Measurements from ENCODE around the gene ZDHHC8. TPM values are rescaled to one million over a fixed set of nuclear protein-coding genes. Genes with fewer than 3 reads are reported as not detected.
A peak's percentile ranks its signal among the peaks of the same experiment; 100 is the strongest.

Gene ZDHHC8
- total and polyA plus RNA-seq, 8 donors = 20.0 to 51.8 (median 27.8) TPM

- peaks cover 13 to 89% (median 57%) of the 10 kb centered on the region in 3 donors for H3K36me3 ChIP-seq
- TF ChIP-seq CTCF (IDR thresholded peaks at IDR 0.05) = no peak
- H3K4me1 ChIP-seq = no peaks in the 10 kb centered on the region
- FAIRE-seq (no peak), ATAC-seq (no peak), DNase-seq (no peak)
- WGBS, 2 donors = 91 to 94% methylated on average over 11 of the region's 11 CpGs
- no peak overlapping the region for H3K4me3 ChIP-seq
- no peaks in the 10 kb centered on the region for H3K27me3 ChIP-seq
- H3K27ac ChIP-seq = no peak overlapping the region
- no peaks in the 10 kb centered on the region for H3K9me3 ChIP-seq
- intact Hi-C loops (cut with DNase I) = no loop called here
Observed at GRCh38 chr22:20092477-20092854, 39.1 kb upstream of the ZDHHC8 start.

DNA sequence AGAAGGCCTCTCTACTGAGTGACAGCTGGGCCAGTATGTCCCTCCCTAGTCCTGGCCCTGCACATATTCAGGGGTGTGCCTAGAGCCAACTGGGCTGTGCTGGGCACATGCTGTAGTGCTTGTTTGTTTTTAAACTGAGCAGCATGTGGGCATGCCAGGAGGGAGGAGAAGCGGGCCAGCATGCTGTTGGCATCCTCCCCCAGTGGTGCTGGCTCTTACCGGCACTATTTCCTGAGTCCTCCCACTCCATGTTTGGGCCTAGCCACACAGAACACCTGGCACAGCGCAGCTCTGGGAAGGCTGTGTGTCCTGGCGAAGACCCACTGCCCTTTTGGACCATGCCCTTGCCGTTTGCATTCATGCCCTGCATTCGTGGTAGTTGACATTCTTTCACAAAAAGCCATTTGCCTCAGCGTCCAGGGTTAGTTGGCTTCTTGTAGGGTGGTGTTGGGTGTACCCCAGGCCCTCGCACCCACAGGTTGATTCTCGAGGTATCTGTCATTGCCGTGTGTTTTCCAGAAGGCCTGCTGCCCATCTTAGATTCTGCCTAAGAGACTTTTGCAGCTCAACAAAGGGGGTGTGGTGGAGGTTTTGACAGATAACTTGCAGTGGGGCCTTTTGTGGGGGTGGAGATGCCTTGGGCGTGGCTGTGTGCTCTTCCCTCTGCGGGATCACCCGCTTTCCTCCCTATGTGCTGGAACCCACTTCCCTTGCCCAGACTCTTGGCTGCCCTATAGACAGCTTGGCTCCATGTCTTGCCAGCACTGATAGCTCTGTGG is 38.0 kb upstream of the ZDHHC8 start:
- intact Hi-C loops (cut with DNase I) = no loop called here
- 87 to 90% methylated on average over 13 of the region's 13 CpGs for WGBS, 2 donors
- peaks cover 9 to 78% (median 54%) of the 10 kb centered on the region in 3 donors for H3K36me3 ChIP-seq
- H3K4me3 ChIP-seq = no peak overlapping the region
- TF ChIP-seq CTCF (IDR thresholded peaks at IDR 0.05) = no peak
- H3K4me1 ChIP-seq = no peaks in the 10 kb centered on the region
- FAIRE-seq = no peak
- ATAC-seq = peak in 3 of 4 donors; percentile 26 to 75 (median 38)
- H3K9me3 ChIP-seq = no peaks in the 10 kb centered on the region
- peak in 2 of 6 donors; percentile 70 to 83 for DNase-seq
- H3K27me3 ChIP-seq = no peaks in the 10 kb centered on the region
- H3K27ac ChIP-seq = no peak overlapping the region

GRCh38 chr22:20094197-20094807 is 37.3 kb upstream of the ZDHHC8 start:
- H3K27ac ChIP-seq = no peak overlapping the region
- intact Hi-C loops (cut with DNase I) = no loop called here

DNA sequence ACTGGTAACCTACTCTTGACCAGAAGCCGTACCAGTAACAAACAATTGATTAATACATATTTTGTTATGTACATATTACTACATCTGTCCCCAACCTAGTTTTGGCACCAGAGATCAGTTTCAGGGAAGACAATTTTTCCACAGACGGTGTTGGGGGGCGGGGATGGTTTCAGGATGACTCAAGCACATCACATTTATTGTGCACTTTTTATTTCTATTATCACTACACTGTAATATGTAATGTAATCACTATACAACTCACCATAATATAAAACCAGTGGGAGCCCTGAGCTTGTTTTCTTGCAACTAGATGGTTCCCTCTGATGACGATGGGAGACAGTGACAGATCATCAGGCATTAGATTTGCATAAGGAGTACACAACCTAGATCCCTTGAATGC is 36.1 kb upstream of the ZDHHC8 start:
- ATAC-seq (no peak), DNase-seq (no peak), FAIRE-seq (no peak)
- Histone ChIP-seq H3K27ac (no peak overlapping the region), H3K36me3 (peaks cover 4 to 63% (median 42%) of the 10 kb centered on the region in 3 donors), H3K27me3 (no peaks in the 10 kb centered on the region), H3K4me3 (no peak overlapping the region), H3K9me3 (no peaks in the 10 kb centered on the region), H3K4me1 (no peaks in the 10 kb centered on the region)
- WGBS, 2 donors = 96 to 97% methylated on average over 4 of the region's 4 CpGs
- no peak for TF ChIP-seq CTCF (IDR thresholded peaks at IDR 0.05)
- intact Hi-C loops (cut with DNase I) = no loop called here

More at GRCh38 chr22:20094197-20094807, 37.3 kb upstream of the ZDHHC8 start:
- Histone ChIP-seq H3K36me3 (peaks cover 9 to 71% (median 50%) of the 10 kb centered on the region in 3 donors), H3K4me1 (no peaks in the 10 kb centered on the region), H3K27me3 (no peaks in the 10 kb centered on the region), H3K4me3 (no peak overlapping the region), H3K9me3 (no peaks in the 10 kb centered on the region)
- TF ChIP-seq CTCF (IDR thresholded peaks at IDR 0.05) = no peak
- no peak for FAIRE-seq
- WGBS, 2 donors = 94 to 97% methylated on average over 15 of the region's 15 CpGs
- no peak for ATAC-seq
- DNase-seq = peak in 1 of 6 donors; percentile 36

Measured in pancreas (tissue), 10 donors.